ENCODE data around the gene TRAK2. TPM values are rescaled to one million over a fixed set of nuclear protein-coding genes. Genes with fewer than 3 reads are reported as not detected.
"Not testable (repeated sequence)": the region's sequence is repeated elsewhere in the genome, so short reads cannot be mapped to it uniquely, and the experiment has no call there.

The TRAK2 gene
- total RNA-seq, 2 experiments from 2014 or later: 7.1 to 11.9 TPM

DNA sequence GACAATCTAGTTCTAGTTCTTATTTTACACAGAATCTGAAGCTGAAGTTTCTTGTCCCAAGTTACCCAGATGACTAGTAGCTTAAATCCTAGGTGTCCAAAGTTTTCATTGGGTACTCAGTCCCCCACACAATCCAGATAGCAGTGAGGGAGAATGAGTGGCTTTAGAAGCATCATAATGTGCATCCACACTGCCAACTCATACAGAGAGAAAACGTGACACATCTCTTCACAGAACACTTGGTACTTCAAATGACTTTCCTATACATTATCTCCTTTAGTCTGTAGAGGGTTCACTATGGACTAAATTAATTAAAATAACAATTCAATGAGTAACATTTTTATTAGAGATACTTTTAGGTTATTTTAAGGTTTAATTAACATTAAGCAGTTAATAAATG lies 45.5 kb upstream of the TRAK2 start:
- POLR2A ChIA-PET: no interaction called here
- CTCF ChIA-PET (ENCODE audit: unreplicated experiment): no interaction called here
- H2AFZ ChIP-seq (ENCODE audit: low read length): no peak overlapping the region

DNA sequence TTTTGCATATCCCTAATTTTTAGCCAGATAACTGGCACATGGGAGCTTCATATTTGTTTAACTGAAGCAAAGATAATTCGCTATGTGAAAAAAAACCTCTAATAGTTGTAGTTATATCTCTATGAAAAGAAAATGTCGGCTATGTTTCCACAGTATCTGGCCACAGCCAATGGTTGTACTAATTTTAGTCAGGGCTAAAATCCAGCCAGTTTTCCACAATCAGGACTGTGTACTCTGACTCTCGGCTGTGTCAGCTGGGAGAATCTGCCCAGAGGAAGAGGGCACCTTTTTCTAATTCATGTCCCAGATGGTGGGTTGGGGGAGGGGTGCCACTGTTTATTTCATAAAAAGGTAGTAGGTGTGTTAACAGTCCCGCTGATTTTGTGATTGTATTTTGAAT lies 39.0 kb upstream of the TRAK2 start:
- intact Hi-C loops (cut with micrococcal nuclease; ENCODE audit: unreplicated experiment): no loop called here
- no peak overlapping the region for H2AFZ ChIP-seq (ENCODE audit: low read length)
- H3K36me3 ChIP-seq (ENCODE audit: insufficient read depth, low read length): no peaks in the 10 kb centered on the region
- no peak for DNase-seq (ENCODE audit: low spot score)
- no peak overlapping the region for H3K27ac ChIP-seq (ENCODE audit: low read depth, low read length, poor library complexity, severe bottlenecking)
- no TSS peak for BruUV-seq (replicated peaks)
- H3K4me2 ChIP-seq (ENCODE audit: low read length): no peak overlapping the region
- no peaks in the 10 kb centered on the region for H4K20me1 ChIP-seq (ENCODE audit: insufficient read depth, low read length)
- no peaks in the 10 kb centered on the region for H3K4me1 ChIP-seq (ENCODE audit: insufficient read depth, low read length, poor library complexity, severe bottlenecking)
- H3K4me3 ChIP-seq (ENCODE audit: low read depth, low read length, poor library complexity, severe bottlenecking): no peak overlapping the region
- ChIA-PET CTCF (ENCODE audit: unreplicated experiment) (no interaction called here), POLR2A (interaction anchor here (0.6 to 0.7 kb wide), 2 partner anchors 427 to 1546 kb away, joined by 3 to 4 read pairs; no protein-coding TSS in a partner anchor)
- H3K9me3 ChIP-seq (ENCODE audit: low read length): no peaks in the 10 kb centered on the region
- no peaks in the 10 kb centered on the region for H3K9me2 ChIP-seq (ENCODE audit: insufficient read depth, low read length)
- H3K79me2 ChIP-seq (ENCODE audit: insufficient read depth, low read depth, low read length): no peaks in the 10 kb centered on the region
- TF ChIP-seq EZH2phosphoT487 (IDR thresholded peaks at IDR 0.05; ENCODE audit: borderline replicate concordance, low read depth, low read length): no peak
- TF ChIP-seq, protein P1, sequence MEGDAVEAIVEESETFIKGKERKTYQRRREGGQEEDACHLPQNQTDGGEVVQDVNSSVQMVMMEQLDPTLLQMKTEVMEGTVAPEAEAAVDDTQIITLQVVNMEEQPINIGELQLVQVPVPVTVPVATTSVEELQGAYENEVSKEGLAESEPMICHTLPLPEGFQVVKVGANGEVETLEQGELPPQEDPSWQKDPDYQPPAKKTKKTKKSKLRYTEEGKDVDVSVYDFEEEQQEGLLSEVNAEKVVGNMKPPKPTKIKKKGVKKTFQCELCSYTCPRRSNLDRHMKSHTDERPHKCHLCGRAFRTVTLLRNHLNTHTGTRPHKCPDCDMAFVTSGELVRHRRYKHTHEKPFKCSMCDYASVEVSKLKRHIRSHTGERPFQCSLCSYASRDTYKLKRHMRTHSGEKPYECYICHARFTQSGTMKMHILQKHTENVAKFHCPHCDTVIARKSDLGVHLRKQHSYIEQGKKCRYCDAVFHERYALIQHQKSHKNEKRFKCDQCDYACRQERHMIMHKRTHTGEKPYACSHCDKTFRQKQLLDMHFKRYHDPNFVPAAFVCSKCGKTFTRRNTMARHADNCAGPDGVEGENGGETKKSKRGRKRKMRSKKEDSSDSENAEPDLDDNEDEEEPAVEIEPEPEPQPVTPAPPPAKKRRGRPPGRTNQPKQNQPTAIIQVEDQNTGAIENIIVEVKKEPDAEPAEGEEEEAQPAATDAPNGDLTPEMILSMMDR (conservative IDR thresholded peaks at IDR 0.05; ENCODE audit: low read length): no peak

More for the DNA sequence above, 45.5 kb upstream of the TRAK2 start:
- no peaks in the 10 kb centered on the region for H3K9me3 ChIP-seq (ENCODE audit: low read length)
- TF ChIP-seq EZH2phosphoT487 (IDR thresholded peaks at IDR 0.05; ENCODE audit: borderline replicate concordance, low read depth, low read length): no peak
- TF ChIP-seq, protein P1 (conservative IDR thresholded peaks at IDR 0.05; ENCODE audit: low read length): no peak
- no peaks in the 10 kb centered on the region for H3K36me3 ChIP-seq (ENCODE audit: insufficient read depth, low read length)
- DNase-seq (ENCODE audit: low spot score): no peak
- H3K4me1 ChIP-seq (ENCODE audit: insufficient read depth, low read length, poor library complexity, severe bottlenecking): no peaks in the 10 kb centered on the region
- no peaks in the 10 kb centered on the region for H3K9me2 ChIP-seq (ENCODE audit: insufficient read depth, low read length)
- H4K20me1 ChIP-seq (ENCODE audit: insufficient read depth, low read length): no peaks in the 10 kb centered on the region
- intact Hi-C loops (cut with micrococcal nuclease; ENCODE audit: unreplicated experiment): no loop called here
- H3K4me3 ChIP-seq (ENCODE audit: low read depth, low read length, poor library complexity, severe bottlenecking): no peak overlapping the region
- H3K79me2 ChIP-seq (ENCODE audit: insufficient read depth, low read depth, low read length): no peaks in the 10 kb centered on the region
- H3K4me2 ChIP-seq (ENCODE audit: low read length): no peak overlapping the region
- H3K27ac ChIP-seq (ENCODE audit: low read depth, low read length, poor library complexity, severe bottlenecking): no peak overlapping the region
- BruUV-seq (replicated peaks): no TSS peak

DNA sequence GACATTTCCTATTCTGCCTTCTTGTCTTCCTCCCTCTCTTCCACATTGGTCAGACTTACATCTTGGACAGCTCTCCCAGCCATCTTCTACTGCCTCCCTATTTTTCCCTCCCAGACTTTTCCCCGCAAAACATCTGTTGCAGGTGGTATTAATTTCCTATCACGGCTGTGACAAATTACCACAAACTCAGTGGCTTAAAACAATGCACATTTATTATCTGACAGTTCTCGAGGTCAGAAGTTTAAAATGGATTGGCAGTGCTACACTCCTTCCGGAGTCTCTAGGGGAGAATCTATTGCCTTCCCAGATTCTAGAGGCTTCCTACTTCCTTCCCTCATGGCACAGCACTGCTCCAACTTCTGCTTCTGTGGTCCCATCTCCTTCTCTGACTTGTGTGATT lies 33.5 kb upstream of the TRAK2 start:
- Histone ChIP-seq H3K9me3 (ENCODE audit: low read length) (no peaks in the 10 kb centered on the region), H3K79me2 (ENCODE audit: insufficient read depth, low read depth, low read length) (no peaks in the 10 kb centered on the region), H3K36me3 (ENCODE audit: insufficient read depth, low read length) (no peaks in the 10 kb centered on the region), H3K27ac (ENCODE audit: low read depth, low read length, poor library complexity, severe bottlenecking) (no peak overlapping the region), H3K4me1 (ENCODE audit: insufficient read depth, low read length, poor library complexity, severe bottlenecking) (no peaks in the 10 kb centered on the region), H4K20me1 (ENCODE audit: insufficient read depth, low read length) (no peaks in the 10 kb centered on the region), H3K9me2 (ENCODE audit: insufficient read depth, low read length) (no peaks in the 10 kb centered on the region), H3K4me3 (ENCODE audit: low read depth, low read length, poor library complexity, severe bottlenecking) (no peak overlapping the region), H3K4me2 (ENCODE audit: low read length) (no peak overlapping the region), H2AFZ (ENCODE audit: low read length) (no peak overlapping the region)
- ChIA-PET POLR2A (interaction anchor here (0.6 kb wide), 1 partner anchor 95 kb away, joined by 3 read pairs; no protein-coding TSS in a partner anchor), CTCF (ENCODE audit: unreplicated experiment) (no interaction called here)
- BruUV-seq (replicated peaks): no TSS peak
- DNase-seq (ENCODE audit: low spot score): no peak
- no peak for TF ChIP-seq EZH2phosphoT487 (IDR thresholded peaks at IDR 0.05; ENCODE audit: borderline replicate concordance, low read depth, low read length)
- TF ChIP-seq, protein P1 (conservative IDR thresholded peaks at IDR 0.05; ENCODE audit: low read length): no peak
- intact Hi-C loops (cut with micrococcal nuclease; ENCODE audit: unreplicated experiment): no loop called here

DNA sequence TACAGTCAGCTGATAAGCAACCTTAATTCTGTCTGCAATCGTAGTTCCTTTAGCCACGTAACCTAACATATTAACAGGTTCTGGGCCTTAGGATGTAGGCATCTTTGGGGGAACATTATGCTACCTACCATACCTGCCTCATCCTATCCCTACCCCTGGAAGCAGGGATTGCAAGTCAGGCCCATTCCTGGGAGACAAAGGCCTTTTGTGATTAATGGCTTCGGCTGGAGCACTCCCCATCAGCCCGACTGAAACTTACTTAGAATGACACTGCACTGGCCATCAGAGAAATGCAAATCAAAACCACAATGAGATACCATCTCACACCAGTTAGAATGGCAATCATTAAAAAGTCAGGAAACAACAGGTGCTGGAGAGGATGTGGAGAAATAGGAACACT lies 32.5 kb upstream of the TRAK2 start:
- H3K36me3 ChIP-seq (ENCODE audit: insufficient read depth, low read length); H2AFZ ChIP-seq (ENCODE audit: low read length); H3K9me2 ChIP-seq (ENCODE audit: insufficient read depth, low read length); DNase-seq (ENCODE audit: low spot score); CTCF ChIA-PET (ENCODE audit: unreplicated experiment); H3K9me3 ChIP-seq (ENCODE audit: low read length); H3K79me2 ChIP-seq (ENCODE audit: insufficient read depth, low read depth, low read length); H3K4me2 ChIP-seq (ENCODE audit: low read length); H4K20me1 ChIP-seq (ENCODE audit: insufficient read depth, low read length); H3K27ac ChIP-seq (ENCODE audit: low read depth, low read length, poor library complexity, severe bottlenecking); BruUV-seq (replicated peaks); POLR2A ChIA-PET; H3K4me3 ChIP-seq (ENCODE audit: low read depth, low read length, poor library complexity, severe bottlenecking); intact Hi-C loops (cut with micrococcal nuclease; ENCODE audit: unreplicated experiment); H3K4me1 ChIP-seq (ENCODE audit: insufficient read depth, low read length, poor library complexity, severe bottlenecking): not testable (repeated sequence)

All from OCI-LY7 (cell line).